Stomach (tissue), 9 donors: ENCODE data around the gene IFI27L1. TPM values are rescaled to one million over a fixed set of nuclear protein-coding genes. Genes with fewer than 3 reads are reported as not detected.

Source experiments
- DNase-seq, 2 donors: peaks; one replicate each; pipeline versions ENCODE4 v3.0.0 to v3.0.0-alpha.2; 2013 to 2019
- H3K27ac ChIP-seq, 5 donors: fragments of 200-600 bp in 4 of 5; sonication (generic) in 4 of 5; one replicate each; pipeline ENCODE4 v1.5.1; 2013 to 2019; ENCODE audit warnings: mild to moderate bottlenecking in 1 of 5, moderate library complexity in 1 of 5
- H3K27me3 ChIP-seq, 3 donors: fragments of 200-600 bp; sonication (generic); one replicate each; pipeline ENCODE4 v1.5.1; 2017 to 2019; ENCODE audit warnings: mixed run types in 1 of 3
- H3K36me3 ChIP-seq, 4 donors: fragments of 200-600 bp; sonication (generic); 1 replicate in 3 of 4; 2 replicates in 1 of 4; pipeline ENCODE4 v1.5.1; 2016 to 2019
- H3K4me1 ChIP-seq, 4 donors: fragments of 200-600 bp; sonication (generic); one replicate each; pipeline ENCODE4 v1.5.1; 2016 to 2019
- H3K4me3 ChIP-seq, 4 donors: fragments of 200-600 bp; sonication (generic) in 3 of 4; one replicate each; pipeline ENCODE4 v1.5.1; 2016 to 2019; ENCODE audit warnings: mild to moderate bottlenecking in 1 of 4
- H3K9me3 ChIP-seq, 4 donors: fragments of 200-600 bp; sonication (generic); one replicate each; pipeline ENCODE4 v1.5.1; 2016 to 2019
- EP300 ChIP-seq: sonication (generic); formaldehyde crosslinking; IDR thresholded peaks from one replicate; pipeline ENCODE4 v1.6.1; 2017; ENCODE audit warnings: antibody characterized with exemption
- POLR2A ChIP-seq, 4 donors: fragments of 450-650 bp; IDR thresholded peaks; one replicate each; pipeline ENCODE4 v1.6.1; 2016; ENCODE audit warnings: antibody characterized with exemption in 4 of 4, control low read depth in 2 of 4, mild to moderate bottlenecking in 1 of 4, moderate library complexity in 1 of 4
- POLR2AphosphoS5 ChIP-seq, 3 donors: sonication (generic); formaldehyde crosslinking; IDR thresholded peaks; one replicate each; pipeline ENCODE4 v1.6.1; 2016; ENCODE audit warnings: antibody characterized with exemption in 3 of 3
- WGBS, 5 donors: extraction: QIAGEN DNeasy Blood & Tissue Kit in 3 of 5; methylation state at CpG; one replicate each; pipeline versions ENCODE4 v1.1.5 to v1.1.7; 2013 to 2018; 5-methylcytosine and 5-hydroxymethylcytosine counted together
- intact Hi-C: fragments of 100-400 bp; cut with DNase I; formaldehyde crosslinking; loops from one replicate; pipeline ENCODE4 v1.15.1; 2023; ENCODE audit warnings: low total_unique reads
- polyA plus RNA-seq, 3 donors: library from polyadenylated mRNA; stranded (reverse); fragments of 200-250 nt; gene quantifications; one replicate each; pipeline ENCODE4 v1.2.3, GENCODE V29; 2013
- total RNA-seq, 5 donors: library from RNA; depleted of rRNA; stranded (reverse); fragments of >200 nt; gene quantifications; one replicate each; pipeline versions ENCODE4 v1.1.0 to v1.2.3, GENCODE V29; 2014 to 2016
- TF ChIP-seq, protein P1 (sequence below), 7 experiments: fragments of 450-650 bp in 4 of 7; fragments of 200-600 bp in 3 of 7; sonication (generic) in 3 of 7; IDR thresholded peaks; one replicate each; pipeline ENCODE4 v1.5.1; 2016 to 2019; ENCODE audit warnings: antibody characterized with exemption in 7 of 7, control low read depth in 2 of 7, mild to moderate bottlenecking in 1 of 7
- donor health status: healthy with polysubstance abuse.
- donor health status: Bipolar disorder and iron deficiency.
- donor health status: healthy.

Gene IFI27L1
- total and polyA plus RNA-seq, 8 donors, result 1.6 to 33.7 (median 15.1) TPM; not detected in 1

DNA sequence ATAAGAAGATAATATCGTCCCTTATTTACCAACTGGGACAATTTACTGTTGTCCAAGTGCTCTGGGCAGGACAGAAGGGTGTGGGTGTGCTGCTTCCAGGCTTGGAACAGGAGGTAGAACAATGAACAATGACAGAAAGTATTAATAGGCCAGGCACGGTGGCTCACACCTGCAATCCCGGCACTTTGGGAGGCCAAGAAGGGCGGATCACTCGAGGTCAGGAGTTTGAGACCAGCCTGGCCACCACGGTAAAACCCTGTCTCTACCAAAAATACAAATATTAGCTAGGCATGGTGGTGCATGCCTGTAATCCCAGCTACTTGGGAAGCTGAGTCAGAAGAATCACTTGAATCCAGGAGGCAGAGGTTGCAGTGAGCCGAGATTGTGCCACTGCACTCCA is 32.0 kb downstream of the IFI27L1 start:
- Histone ChIP-seq H3K36me3 (no peaks in the 10 kb centered on the region), H3K4me1 (peaks cover 14 to 48% (median 39%) of the 10 kb centered on the region in 4 donors), H3K27me3 (no peaks in the 10 kb centered on the region), H3K9me3 (no peaks in the 10 kb centered on the region), H3K4me3 (peak overlapping the region in 1 of 4 donors; percentile 55), H3K27ac (peak overlapping the region in 4 of 5 donors; percentile 26 to 93 (median 72))
- WGBS, 5 donors, result 56 to 79% (median 60%) methylated on average over 7 of the region's 7 CpGs
- intact Hi-C loops, result no loop called here
- TF ChIP-seq, protein P1, sequence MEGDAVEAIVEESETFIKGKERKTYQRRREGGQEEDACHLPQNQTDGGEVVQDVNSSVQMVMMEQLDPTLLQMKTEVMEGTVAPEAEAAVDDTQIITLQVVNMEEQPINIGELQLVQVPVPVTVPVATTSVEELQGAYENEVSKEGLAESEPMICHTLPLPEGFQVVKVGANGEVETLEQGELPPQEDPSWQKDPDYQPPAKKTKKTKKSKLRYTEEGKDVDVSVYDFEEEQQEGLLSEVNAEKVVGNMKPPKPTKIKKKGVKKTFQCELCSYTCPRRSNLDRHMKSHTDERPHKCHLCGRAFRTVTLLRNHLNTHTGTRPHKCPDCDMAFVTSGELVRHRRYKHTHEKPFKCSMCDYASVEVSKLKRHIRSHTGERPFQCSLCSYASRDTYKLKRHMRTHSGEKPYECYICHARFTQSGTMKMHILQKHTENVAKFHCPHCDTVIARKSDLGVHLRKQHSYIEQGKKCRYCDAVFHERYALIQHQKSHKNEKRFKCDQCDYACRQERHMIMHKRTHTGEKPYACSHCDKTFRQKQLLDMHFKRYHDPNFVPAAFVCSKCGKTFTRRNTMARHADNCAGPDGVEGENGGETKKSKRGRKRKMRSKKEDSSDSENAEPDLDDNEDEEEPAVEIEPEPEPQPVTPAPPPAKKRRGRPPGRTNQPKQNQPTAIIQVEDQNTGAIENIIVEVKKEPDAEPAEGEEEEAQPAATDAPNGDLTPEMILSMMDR (IDR thresholded peaks at IDR 0.05), result no peak
- TF ChIP-seq EP300, result no peak
- TF ChIP-seq POLR2A (IDR thresholded peaks at IDR 0.05), result no peak
- no peak for TF ChIP-seq POLR2AphosphoS5 (IDR thresholded peaks at IDR 0.05)
- peak in 1 of 2 donors; percentile 14 for DNase-seq

DNA sequence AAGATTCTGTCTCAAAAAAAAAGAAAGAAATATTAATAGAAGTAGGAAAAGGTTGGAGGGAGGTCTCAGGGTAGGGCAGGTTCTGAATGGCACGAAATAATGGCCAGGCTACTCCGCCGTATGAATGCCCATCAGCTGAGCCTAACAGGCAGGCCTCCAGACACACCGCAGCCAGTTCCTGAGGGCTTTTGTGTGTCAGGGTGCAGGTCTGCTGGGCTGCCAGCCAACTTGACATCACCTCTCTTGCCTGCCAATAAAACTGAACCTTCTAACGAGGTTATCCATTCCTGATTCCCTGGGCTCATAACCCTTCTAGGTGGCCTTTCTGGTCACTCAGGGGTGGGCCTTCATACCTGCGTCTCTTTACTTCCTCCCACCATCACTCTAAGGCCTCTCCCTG is 32.4 kb downstream of the IFI27L1 start:
- H3K36me3 ChIP-seq, result no peaks in the 10 kb centered on the region
- peak overlapping the region in 1 of 4 donors; percentile 55 for H3K4me3 ChIP-seq
- WGBS, 5 donors, result 24 to 41% (median 36%) methylated on average over 6 of the region's 6 CpGs
- intact Hi-C loops, result no loop called here
- H3K4me1 ChIP-seq, result peaks cover 14 to 48% (median 39%) of the 10 kb centered on the region in 4 donors
- peak overlapping the region in 4 of 5 donors; percentile 26 to 93 (median 72) for H3K27ac ChIP-seq
- no peaks in the 10 kb centered on the region for H3K9me3 ChIP-seq
- H3K27me3 ChIP-seq, result no peaks in the 10 kb centered on the region
- TF ChIP-seq POLR2AphosphoS5 (IDR thresholded peaks at IDR 0.05), result peak in 1 of 3 donors; percentile 4
- no peak for TF ChIP-seq POLR2A (IDR thresholded peaks at IDR 0.05)
- TF ChIP-seq EP300, result no peak
- TF ChIP-seq, protein P1 (IDR thresholded peaks at IDR 0.05), result no peak
- peak; percentile 71 to 82 for DNase-seq

DNA sequence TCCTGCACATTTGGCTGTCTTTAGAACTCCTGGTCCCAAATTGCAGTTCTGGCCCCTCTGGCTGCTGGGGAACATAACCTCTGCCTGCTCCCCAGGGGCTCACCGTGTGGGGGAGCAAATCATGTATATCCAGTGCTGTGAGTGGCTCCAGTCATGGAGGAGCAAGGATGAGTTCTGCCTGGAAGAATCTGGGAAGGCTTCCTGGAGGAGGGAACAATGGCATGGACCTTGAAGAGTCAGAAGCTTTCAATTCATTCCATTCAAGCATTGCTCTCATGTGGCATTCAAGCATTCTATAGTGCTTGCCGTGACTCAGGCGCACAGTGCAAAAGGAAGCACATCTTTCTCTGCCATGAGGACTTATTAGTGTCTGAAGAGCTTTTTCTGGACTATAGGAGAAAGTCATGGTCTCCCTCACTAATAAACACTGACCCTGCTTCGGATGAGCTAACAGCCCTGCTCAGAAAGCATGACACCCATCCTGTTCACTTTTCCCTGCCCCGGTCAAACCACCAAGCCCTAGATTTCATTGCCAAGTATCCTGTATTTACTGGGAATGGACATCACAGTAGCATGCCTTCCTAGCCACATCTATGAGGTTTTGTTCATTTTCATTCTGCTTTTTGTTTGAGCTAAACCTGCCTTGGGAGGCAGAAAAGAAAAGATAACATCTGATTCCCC is 32.9 kb downstream of the IFI27L1 start:
- Histone ChIP-seq H3K4me1 (peaks cover 14 to 46% (median 39%) of the 10 kb centered on the region in 4 donors), H3K27me3 (no peaks in the 10 kb centered on the region), H3K36me3 (no peaks in the 10 kb centered on the region), H3K27ac (peak overlapping the region in 4 of 5 donors; percentile 59 to 93 (median 72)), H3K9me3 (peaks cover 0 to 2% (median 1%) of the 10 kb centered on the region in 4 donors), H3K4me3 (peak overlapping the region in 1 of 4 donors; percentile 55)
- peak in 1 of 2 donors; percentile 17 for DNase-seq
- 65 to 87% (median 82%) methylated on average over 5 of the region's 5 CpGs for WGBS, 5 donors
- no peak for TF ChIP-seq POLR2AphosphoS5 (IDR thresholded peaks at IDR 0.05)
- no peak for TF ChIP-seq POLR2A (IDR thresholded peaks at IDR 0.05)
- TF ChIP-seq, protein P1 (IDR thresholded peaks at IDR 0.05), result no peak
- no peak for TF ChIP-seq EP300
- intact Hi-C loops, result no loop called here

DNA sequence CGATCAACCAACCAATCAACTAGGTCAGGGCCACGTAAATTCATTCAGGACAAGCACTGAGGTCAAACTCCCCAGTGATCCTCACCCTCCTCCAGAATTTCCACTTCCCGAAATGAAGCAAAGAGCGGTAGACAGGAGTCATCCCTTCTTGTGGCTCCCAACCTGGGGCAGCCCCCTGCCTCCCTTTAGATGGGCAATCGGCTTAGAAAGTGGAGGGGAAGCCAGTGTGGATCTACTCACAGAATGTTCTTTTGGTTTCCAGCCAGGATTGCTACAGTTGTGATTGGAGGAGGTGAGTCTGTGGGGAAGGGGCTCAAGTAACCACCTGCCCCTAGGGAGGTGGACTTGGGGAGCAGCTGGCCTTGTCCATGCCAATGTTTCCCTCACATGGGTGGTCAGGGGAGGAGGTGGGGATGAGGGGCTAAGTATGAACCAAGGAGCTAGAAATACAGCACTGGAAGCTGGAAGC is 33.5 kb downstream of the IFI27L1 start:
- Histone ChIP-seq H3K27ac (peak overlapping the region; percentile 54 to 93 (median 61)), H3K4me1 (peaks cover 14 to 40% (median 34%) of the 10 kb centered on the region in 4 donors), H3K4me3 (no peak overlapping the region), H3K27me3 (no peaks in the 10 kb centered on the region), H3K9me3 (peaks cover 0 to 8% (median 7%) of the 10 kb centered on the region in 4 donors), H3K36me3 (no peaks in the 10 kb centered on the region)
- WGBS, 5 donors, result 63 to 83% (median 80%) methylated on average over 5 of the region's 5 CpGs
- intact Hi-C loops, result no loop called here
- peak in 1 of 2 donors; percentile 18 for DNase-seq
- TF ChIP-seq, protein P1 (IDR thresholded peaks at IDR 0.05), result no peak
- TF ChIP-seq EP300 (no peak), POLR2AphosphoS5 (IDR thresholded peaks at IDR 0.05) (no peak), POLR2A (IDR thresholded peaks at IDR 0.05) (no peak)
